ENCODE measurements around the gene RHBDF2.
"Not testable (repeated sequence)": the region's sequence is repeated elsewhere in the genome, so short reads cannot be mapped to it uniquely, and the experiment has no call there.

RHBDF2 gene

DNA sequence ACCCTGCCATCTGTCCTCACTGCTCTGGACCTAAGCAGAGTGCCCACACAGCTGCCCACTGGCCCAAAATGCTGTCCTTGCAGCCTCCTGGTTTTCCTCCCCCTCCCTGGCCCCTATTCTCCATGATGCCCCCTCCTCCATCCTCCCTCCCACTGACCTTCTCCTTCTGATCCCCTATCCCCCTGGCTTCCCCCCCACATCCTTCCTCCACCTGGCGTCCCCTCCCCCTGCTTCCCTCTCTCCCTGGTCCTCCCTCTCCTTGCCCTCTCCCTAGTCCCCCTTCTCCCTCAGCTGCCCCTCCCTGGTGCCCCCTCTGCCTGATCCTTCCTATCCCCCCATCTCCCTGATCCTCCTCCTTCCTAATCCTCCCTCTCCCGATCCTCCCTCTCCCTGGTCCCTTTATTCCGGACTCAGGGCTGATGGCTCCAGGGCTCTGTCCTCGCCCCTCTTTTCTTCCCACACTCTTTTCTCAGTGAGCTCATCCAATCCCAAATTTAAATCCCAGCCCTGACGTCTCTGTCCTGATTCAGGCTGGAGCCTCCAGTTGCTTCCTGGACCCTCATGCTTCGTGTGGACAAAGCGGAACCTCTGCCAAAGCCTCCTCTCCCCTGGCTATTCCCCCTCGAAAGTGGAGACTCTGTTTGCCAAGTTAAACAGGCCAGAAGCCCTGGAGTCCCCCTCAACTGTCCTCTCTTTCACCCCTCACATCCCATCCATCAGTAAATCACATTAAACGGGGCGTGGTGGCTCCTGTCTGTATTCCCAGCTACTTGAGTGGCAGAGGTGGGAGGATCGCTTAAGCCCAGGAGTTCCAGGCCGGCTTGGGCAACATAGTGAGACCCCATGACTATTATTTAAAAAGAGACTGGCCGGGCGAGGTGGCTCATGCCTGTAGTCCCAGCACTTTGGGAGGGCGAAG lies 18.1 kb upstream of the RHBDF2 start:
- no CpG with 5 or more reads among the region's 15 CpGs for WGBS, 2 donors (ENCODE audit: extremely low coverage in 2 of 2, insufficient read length in 2 of 2, insufficient replicate concordance in 1 of 2)
- H4K91ac ChIP-seq (ENCODE audit: low read depth, low read length, poor library complexity): no peak overlapping the region
- no peak overlapping the region for H3K9ac ChIP-seq (ENCODE audit: low read depth, low read length, poor library complexity)
- H4K8ac ChIP-seq (ENCODE audit: low read depth, low read length): no peak overlapping the region
- H3K9me3 ChIP-seq (replicated peaks in 1 of 2; ENCODE audit: control insufficient read depth in 2 of 2, insufficient read depth in 1 of 2, low read depth in 1 of 2, low read length in 2 of 2): no peaks in the 10 kb centered on the region
- no peak overlapping the region for H3K18ac ChIP-seq (ENCODE audit: low read length)
- no peak overlapping the region for H3K27ac ChIP-seq (replicated peaks; ENCODE audit: low read length)
- no peak overlapping the region for H3K4me3 ChIP-seq (ENCODE audit: low read length in 2 of 2)
- H3K79me1 ChIP-seq (ENCODE audit: low read depth, low read length): peaks cover 1% of the 10 kb centered on the region
- no peak overlapping the region for H2BK5ac ChIP-seq (ENCODE audit: low read length)
- H3K36me3 ChIP-seq (replicated peaks in 1 of 2; ENCODE audit: control insufficient read depth in 2 of 2, insufficient read depth in 2 of 2, low read length in 2 of 2): no peaks in the 10 kb centered on the region
- H2AFZ ChIP-seq (ENCODE audit: low read length): no peak overlapping the region
- H3K27me3 ChIP-seq (ENCODE audit: control insufficient read depth in 3 of 3, insufficient read depth in 3 of 3, low read depth in 1 of 3, low read length in 3 of 3): peaks cover 0 to 41% (median 2%) of the 10 kb centered on the region in 3 experiments
- no peak overlapping the region for H2BK12ac ChIP-seq (ENCODE audit: low read length)
- H2AK5ac ChIP-seq (ENCODE audit: low read depth, low read length): no peak overlapping the region
- DNase-seq (ENCODE audit: low spot score): no peak
- no peak overlapping the region for H3K14ac ChIP-seq (ENCODE audit: low read length)
- H3K23ac ChIP-seq (ENCODE audit: low read depth, low read length, poor library complexity): no peak overlapping the region
- H2BK120ac ChIP-seq (ENCODE audit: low read depth, low read length): no peak overlapping the region
- H2BK15ac ChIP-seq (ENCODE audit: low read length): no peak overlapping the region
- no peak overlapping the region for H3K4ac ChIP-seq (ENCODE audit: low read length)
- peaks cover 3 to 5% of the 10 kb centered on the region in 2 donors for H3K4me1 ChIP-seq (ENCODE audit: control insufficient read depth in 2 of 2, insufficient read depth in 1 of 2, low read depth in 1 of 2, low read length in 2 of 2)
- H3K4me2 ChIP-seq (ENCODE audit: insufficient read depth, low read length, poor library complexity, severe bottlenecking): no peak overlapping the region

DNA sequence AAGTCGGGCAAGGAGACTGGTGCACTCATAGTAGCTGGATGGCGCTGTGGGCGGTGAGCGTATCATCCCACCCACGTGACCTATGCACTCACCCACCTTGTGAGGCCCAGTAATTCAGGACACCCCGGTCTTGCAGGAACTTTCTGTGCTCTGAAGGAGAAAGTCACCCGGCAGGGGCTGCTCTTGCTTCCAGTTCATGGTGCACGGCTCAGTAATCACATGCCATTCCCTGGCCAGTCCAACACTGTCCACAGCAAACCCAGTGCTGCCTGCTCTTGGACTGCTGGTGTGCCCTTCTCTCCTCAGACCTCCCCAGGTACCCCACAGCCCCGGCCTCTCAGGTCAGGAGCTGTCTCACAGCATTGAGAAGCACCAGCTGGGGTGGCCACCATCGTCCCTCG lies 16.4 kb upstream of the RHBDF2 start:
- Histone ChIP-seq H2AFZ (ENCODE audit: low read length) (no peak overlapping the region), H3K4me1 (ENCODE audit: control insufficient read depth in 2 of 2, insufficient read depth in 1 of 2, low read depth in 1 of 2, low read length in 2 of 2) (peaks cover 3 to 4% of the 10 kb centered on the region in 2 donors), H3K18ac (ENCODE audit: low read length) (peak overlapping the region; percentile 42), H3K27ac (replicated peaks; ENCODE audit: low read length) (no peak overlapping the region), H3K79me1 (ENCODE audit: low read depth, low read length) (peaks cover 1% of the 10 kb centered on the region), H3K23ac (ENCODE audit: low read depth, low read length, poor library complexity) (no peak overlapping the region), H3K4me3 (ENCODE audit: low read length in 2 of 2) (no peak overlapping the region), H3K4ac (ENCODE audit: low read length) (no peak overlapping the region), H3K4me2 (ENCODE audit: insufficient read depth, low read length, poor library complexity, severe bottlenecking) (no peak overlapping the region), H4K91ac (ENCODE audit: low read depth, low read length, poor library complexity) (no peak overlapping the region), H3K27me3 (ENCODE audit: control insufficient read depth in 3 of 3, insufficient read depth in 3 of 3, low read depth in 1 of 3, low read length in 3 of 3) (peaks cover 0 to 45% (median 0%) of the 10 kb centered on the region in 3 experiments), H3K14ac (ENCODE audit: low read length) (no peak overlapping the region), H3K9me3 (replicated peaks in 1 of 2; ENCODE audit: control insufficient read depth in 2 of 2, insufficient read depth in 1 of 2, low read depth in 1 of 2, low read length in 2 of 2) (no peaks in the 10 kb centered on the region), H3K36me3 (replicated peaks in 1 of 2; ENCODE audit: control insufficient read depth in 2 of 2, insufficient read depth in 2 of 2, low read length in 2 of 2) (no peaks in the 10 kb centered on the region), H2BK5ac (ENCODE audit: low read length) (peak overlapping the region; percentile 6), H2BK120ac (ENCODE audit: low read depth, low read length) (no peak overlapping the region), H3K9ac (ENCODE audit: low read depth, low read length, poor library complexity) (no peak overlapping the region), H2BK12ac (ENCODE audit: low read length) (no peak overlapping the region), H4K8ac (ENCODE audit: low read depth, low read length) (no peak overlapping the region), H2AK5ac (ENCODE audit: low read depth, low read length) (no peak overlapping the region), H2BK15ac (ENCODE audit: low read length) (peak overlapping the region; percentile 39)
- no CpG with 5 or more reads among the region's 11 CpGs for WGBS, 2 donors (ENCODE audit: extremely low coverage in 2 of 2, insufficient read length in 2 of 2, insufficient replicate concordance in 1 of 2)
- DNase-seq (ENCODE audit: low spot score): no peak

DNA sequence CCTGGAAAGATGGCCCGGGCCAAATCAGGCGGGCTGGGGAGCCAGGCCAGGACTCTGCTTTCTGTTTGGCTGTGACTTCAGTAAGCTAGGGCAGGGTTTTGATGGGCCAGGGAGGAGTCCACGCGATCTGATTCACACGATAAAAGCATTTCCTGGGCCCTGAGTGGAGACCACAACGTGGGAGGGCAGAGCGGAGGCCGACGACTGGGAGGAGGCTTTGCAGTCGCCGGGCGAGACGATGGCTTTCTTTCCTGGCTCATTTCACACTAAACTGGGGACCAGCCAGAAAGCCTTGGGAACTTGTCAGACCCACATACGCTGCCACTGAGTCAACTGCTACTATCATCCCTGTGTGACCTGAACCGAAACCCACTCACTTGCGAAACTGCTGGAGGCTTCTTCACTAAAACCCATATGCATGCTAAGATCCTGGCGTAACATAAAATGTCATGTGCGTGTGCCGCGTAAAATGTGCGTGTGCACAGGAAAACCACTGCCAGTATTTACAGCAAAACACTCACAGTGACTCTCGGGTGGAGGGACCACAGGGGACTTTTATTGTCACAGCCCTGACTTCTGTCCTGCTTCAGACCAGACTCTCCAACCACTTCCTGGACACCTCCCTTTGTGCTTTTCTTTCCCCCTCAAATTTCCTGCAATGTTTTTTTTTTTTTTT lies 14.2 kb upstream of the RHBDF2 start:
- Histone ChIP-seq H2BK5ac (ENCODE audit: low read length) (no peak overlapping the region), H4K8ac (ENCODE audit: low read depth, low read length) (no peak overlapping the region), H3K27me3 (ENCODE audit: control insufficient read depth in 3 of 3, insufficient read depth in 3 of 3, low read depth in 1 of 3, low read length in 3 of 3) (peaks cover 0 to 30% (median 0%) of the 10 kb centered on the region in 3 experiments), H2BK12ac (ENCODE audit: low read length) (no peak overlapping the region), H3K4me1 (ENCODE audit: control insufficient read depth in 2 of 2, insufficient read depth in 1 of 2, low read depth in 1 of 2, low read length in 2 of 2) (peaks cover 3 to 4% of the 10 kb centered on the region in 2 donors), H3K14ac (ENCODE audit: low read length) (no peak overlapping the region), H4K91ac (ENCODE audit: low read depth, low read length, poor library complexity) (no peak overlapping the region), H3K9ac (ENCODE audit: low read depth, low read length, poor library complexity) (no peak overlapping the region), H3K18ac (ENCODE audit: low read length) (no peak overlapping the region), H2BK120ac (ENCODE audit: low read depth, low read length) (no peak overlapping the region), H3K79me1 (ENCODE audit: low read depth, low read length) (no peaks in the 10 kb centered on the region), H3K23ac (ENCODE audit: low read depth, low read length, poor library complexity) (no peak overlapping the region), H3K4me3 (ENCODE audit: low read length in 2 of 2) (no peak overlapping the region), H3K9me3 (replicated peaks in 1 of 2; ENCODE audit: control insufficient read depth in 2 of 2, insufficient read depth in 1 of 2, low read depth in 1 of 2, low read length in 2 of 2) (no peaks in the 10 kb centered on the region), H2AK5ac (ENCODE audit: low read depth, low read length) (peak overlapping the region; percentile 73), H3K4me2 (ENCODE audit: insufficient read depth, low read length, poor library complexity, severe bottlenecking) (no peak overlapping the region), H3K27ac (replicated peaks; ENCODE audit: low read length) (no peak overlapping the region), H3K36me3 (replicated peaks in 1 of 2; ENCODE audit: control insufficient read depth in 2 of 2, insufficient read depth in 2 of 2, low read length in 2 of 2) (no peaks in the 10 kb centered on the region), H2AFZ (ENCODE audit: low read length) (peak overlapping the region; percentile 59), H3K4ac (ENCODE audit: low read length) (no peak overlapping the region), H2BK15ac (ENCODE audit: low read length) (no peak overlapping the region)
- no CpG with 5 or more reads among the region's 22 CpGs for WGBS, 2 donors (ENCODE audit: extremely low coverage in 2 of 2, insufficient read length in 2 of 2, insufficient replicate concordance in 1 of 2)
- no peak for DNase-seq (ENCODE audit: low spot score)

DNA sequence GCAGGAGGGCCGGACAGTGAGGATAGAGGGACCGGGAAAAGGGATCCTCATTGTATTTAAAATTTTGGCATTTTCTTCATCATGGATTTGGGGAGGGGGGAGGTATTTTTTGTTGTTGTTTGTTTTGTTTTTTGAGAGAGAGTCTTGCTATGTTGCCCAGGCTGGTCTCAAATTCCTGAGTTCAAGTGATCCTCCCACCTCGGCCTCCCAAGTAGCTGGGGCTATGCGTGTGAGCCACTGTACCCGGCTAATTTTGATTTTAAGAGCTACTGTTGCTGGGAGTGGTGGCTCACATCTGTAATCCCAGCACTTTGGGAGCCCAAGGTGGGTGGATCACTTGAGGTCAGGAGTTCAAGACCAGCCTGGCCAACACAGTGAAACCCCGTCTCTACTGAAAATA lies 13.1 kb upstream of the RHBDF2 start:
- not testable (repeated sequence) for H2AK5ac ChIP-seq (ENCODE audit: low read depth, low read length); DNase-seq (ENCODE audit: low spot score); H4K8ac ChIP-seq (ENCODE audit: low read depth, low read length); H3K4ac ChIP-seq (ENCODE audit: low read length); H3K9ac ChIP-seq (ENCODE audit: low read depth, low read length, poor library complexity); H2BK5ac ChIP-seq (ENCODE audit: low read length); H3K14ac ChIP-seq (ENCODE audit: low read length); H2AFZ ChIP-seq (ENCODE audit: low read length); H3K27ac ChIP-seq (replicated peaks; ENCODE audit: low read length); H2BK12ac ChIP-seq (ENCODE audit: low read length); H3K36me3 ChIP-seq (replicated peaks in 1 of 2; ENCODE audit: control insufficient read depth in 2 of 2, insufficient read depth in 2 of 2, low read length in 2 of 2); H3K23ac ChIP-seq (ENCODE audit: low read depth, low read length, poor library complexity); H3K4me2 ChIP-seq (ENCODE audit: insufficient read depth, low read length, poor library complexity, severe bottlenecking); H4K91ac ChIP-seq (ENCODE audit: low read depth, low read length, poor library complexity); H3K79me1 ChIP-seq (ENCODE audit: low read depth, low read length); H2BK120ac ChIP-seq (ENCODE audit: low read depth, low read length); H3K18ac ChIP-seq (ENCODE audit: low read length); H3K9me3 ChIP-seq (replicated peaks in 1 of 2; ENCODE audit: control insufficient read depth in 2 of 2, insufficient read depth in 1 of 2, low read depth in 1 of 2, low read length in 2 of 2); H3K4me3 ChIP-seq (ENCODE audit: low read length in 2 of 2); H2BK15ac ChIP-seq (ENCODE audit: low read length); H3K4me1 ChIP-seq (ENCODE audit: control insufficient read depth in 2 of 2, insufficient read depth in 1 of 2, low read depth in 1 of 2, low read length in 2 of 2)
- WGBS, 2 donors (ENCODE audit: extremely low coverage in 2 of 2, insufficient read length in 2 of 2, insufficient replicate concordance in 1 of 2): no CpG with 5 or more reads among the region's 6 CpGs
- peaks cover 0 to 20% (median 0%) of the 10 kb centered on the region in 3 experiments for H3K27me3 ChIP-seq (ENCODE audit: control insufficient read depth in 3 of 3, insufficient read depth in 3 of 3, low read depth in 1 of 3, low read length in 3 of 3)
